HG03571 (cell line): Measurements from ENCODE around the gene ENTR1.

Source experiments
- ATAC-seq: cut with Tn5 transposase; IDR thresholded peaks from one replicate; pipeline ENCODE4 v1.9.1; 2021; ENCODE audit not compliant: unreplicated experiment

Gene ENTR1

GRCh38 chr9:136379003-136379287 is 31.5 kb downstream of the ENTR1 start:
- no peak for ATAC-seq

- ATAC-seq: no peak
These were observed 32.0 kb downstream of the ENTR1 start for GRCh38 chr9:136378170-136379002.

- ATAC-seq: no peak
These were observed 32.9 kb downstream of the ENTR1 start for GRCh38 chr9:136377341-136378169.

DNA sequence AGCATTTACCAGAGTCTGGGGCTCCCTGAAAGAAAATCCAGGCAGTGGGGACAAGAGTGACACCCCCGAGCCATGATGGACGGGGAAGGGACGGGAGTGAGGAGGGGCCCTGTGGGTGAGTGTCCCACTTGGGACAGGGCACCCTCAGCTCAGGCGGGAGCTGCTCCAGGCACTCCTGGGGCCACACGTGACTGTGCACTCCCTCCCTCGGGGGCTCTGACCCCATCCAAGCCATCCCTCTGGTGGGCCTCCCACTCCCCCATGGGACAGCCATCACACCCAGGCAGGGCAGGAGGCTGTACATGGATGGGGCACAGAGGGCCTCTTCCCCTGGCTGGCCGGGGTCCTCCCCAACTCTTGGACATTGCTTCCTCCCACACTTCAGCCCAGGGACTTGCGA is 34.0 kb downstream of the ENTR1 start:
- no peak for ATAC-seq

- no peak for ATAC-seq
These were observed 35.3 kb downstream of the ENTR1 start for GRCh38 chr9:136375096-136375495.

GRCh38 chr9:136374183-136374575 is 36.2 kb downstream of the ENTR1 start:
- no peak for ATAC-seq

GRCh38 chr9:136373300-136374182 is 36.9 kb downstream of the ENTR1 start, which contains the start of gene CARD9:
Gene CARD9 (minus strand): TSS chr9:136373669. CDS start chr9:136372078, 1,591 bp downstream.
- no peak for ATAC-seq

DNA sequence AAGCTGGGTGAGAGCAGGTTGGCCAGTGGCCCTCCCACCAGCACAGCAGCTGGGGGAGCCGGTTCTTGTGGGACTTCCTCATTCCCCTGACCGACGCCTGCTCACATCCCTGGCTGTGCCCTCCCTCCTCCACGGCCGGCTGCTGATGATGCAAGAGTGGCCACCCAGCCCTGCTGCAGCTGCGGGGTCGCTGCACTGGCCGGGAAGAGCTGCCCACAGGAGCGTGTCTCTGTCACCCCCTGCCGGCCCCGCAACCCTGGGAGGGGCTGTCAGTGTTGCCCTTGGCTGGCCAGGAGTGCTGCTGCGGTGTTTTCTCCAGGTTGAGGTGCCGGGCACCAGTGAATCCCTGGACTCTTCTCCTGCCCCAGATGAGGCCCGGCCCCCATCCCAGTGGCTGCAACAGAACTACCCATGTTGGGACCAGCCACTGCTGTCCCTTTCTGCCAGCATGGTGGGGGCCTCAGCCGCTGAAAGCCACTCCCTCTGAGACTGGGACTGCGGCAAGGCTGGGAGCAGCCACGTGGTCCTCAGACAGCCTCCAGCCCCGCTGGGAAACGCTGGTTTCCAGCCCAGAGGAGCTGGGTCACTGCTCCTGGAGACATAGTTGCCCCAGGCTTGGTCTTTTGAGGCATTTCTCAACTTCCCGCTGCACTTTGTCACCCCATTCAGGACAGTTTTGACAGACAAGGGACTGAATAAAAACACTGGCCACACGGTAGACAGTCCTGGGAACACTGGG is 37.7 kb downstream of the ENTR1 start:
- ATAC-seq: no peak

DNA sequence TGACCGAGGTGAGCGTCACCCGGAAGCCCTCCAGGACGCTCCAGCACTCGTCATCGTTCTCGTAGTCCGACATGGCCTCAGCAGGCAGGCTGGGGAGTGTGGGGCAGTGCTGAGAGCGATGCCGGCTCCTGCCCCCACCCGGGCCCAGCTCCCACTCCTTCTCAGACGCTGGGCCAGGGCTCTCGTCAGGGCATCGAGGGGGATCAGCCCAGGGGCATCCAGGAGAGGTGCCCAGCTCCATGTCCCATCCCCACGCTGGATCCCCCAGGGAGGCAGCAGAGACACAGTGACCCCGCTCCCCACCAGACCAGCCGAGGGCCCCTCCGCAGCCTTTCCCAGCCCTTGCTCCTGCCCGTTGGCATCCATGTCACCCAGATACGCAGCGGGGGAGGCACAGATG is 38.4 kb downstream of the ENTR1 start:
- ATAC-seq: no peak

DNA sequence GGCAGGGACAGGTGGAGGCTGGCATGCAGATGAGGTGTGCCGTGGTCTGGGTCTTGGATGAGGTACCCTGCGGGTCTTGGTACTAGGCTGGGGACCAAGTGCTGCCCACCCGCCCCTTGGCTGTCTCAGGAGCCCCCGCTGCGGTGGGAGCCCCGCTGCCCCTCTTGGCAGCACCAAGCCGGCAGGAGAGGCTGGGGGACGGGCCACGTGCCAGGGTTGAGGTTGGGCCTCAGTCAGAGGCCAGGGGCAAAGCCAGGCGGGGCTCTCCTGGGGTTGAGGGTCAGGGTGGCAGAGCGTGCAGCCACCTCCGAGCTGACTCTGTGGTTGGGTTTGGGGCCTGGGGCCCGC is 38.9 kb downstream of the ENTR1 start:
- ATAC-seq: no peak

- no peak for ATAC-seq
These were observed 39.5 kb downstream of the ENTR1 start for GRCh38 chr9:136370687-136371532.

GRCh38 chr9:136370037-136370436 is 40.4 kb downstream of the ENTR1 start:
- no peak for ATAC-seq

DNA sequence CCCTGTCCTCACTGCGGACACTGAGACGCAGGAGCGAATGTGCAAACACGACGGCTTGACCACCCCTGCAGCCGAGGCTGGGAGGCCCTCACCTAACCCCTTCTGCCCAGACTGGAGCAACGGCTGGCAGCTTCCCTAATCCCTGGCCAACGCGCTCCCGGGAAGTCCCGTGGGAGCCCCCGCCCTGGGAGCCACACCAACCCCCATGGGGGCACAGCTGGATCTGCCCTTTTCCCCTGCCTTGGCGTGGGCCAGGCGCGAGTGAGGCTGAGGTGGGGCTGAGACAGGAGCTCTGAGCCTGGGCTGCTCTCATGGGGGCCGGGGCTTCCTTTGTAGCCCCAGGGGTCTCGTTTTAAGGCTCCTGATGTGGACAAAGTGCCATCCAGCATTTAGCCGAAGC is 42.2 kb downstream of the ENTR1 start:
- no peak for ATAC-seq

- no peak for ATAC-seq
These were observed 42.9 kb downstream of the ENTR1 start for GRCh38 chr9:136367296-136368145.

- ATAC-seq: no peak
These were observed 43.6 kb downstream of the ENTR1 start for GRCh38 chr9:136366826-136367225.

DNA sequence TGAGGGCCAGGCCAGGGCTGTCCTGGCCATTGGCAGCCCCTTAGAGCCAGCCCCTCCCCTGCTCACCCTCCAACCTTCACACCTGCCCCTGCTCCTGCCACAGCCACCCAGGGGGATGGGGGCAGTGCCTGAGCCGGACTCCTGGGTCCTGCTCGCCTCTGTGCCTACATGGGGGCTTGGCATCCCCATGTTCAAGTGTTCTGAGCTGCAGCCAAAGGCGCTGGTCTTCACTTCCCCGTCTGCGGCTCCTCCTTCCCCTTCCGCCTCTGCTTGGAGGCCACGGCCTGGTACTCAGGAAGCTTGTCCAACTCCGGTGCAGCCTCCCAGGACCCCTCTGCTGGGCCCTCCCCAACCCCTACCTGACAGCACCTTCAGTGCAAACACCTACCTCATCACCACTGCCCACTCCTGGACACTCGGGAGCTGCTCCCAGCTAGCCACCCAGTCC is 44.6 kb downstream of the ENTR1 start:
- no peak for ATAC-seq

DNA sequence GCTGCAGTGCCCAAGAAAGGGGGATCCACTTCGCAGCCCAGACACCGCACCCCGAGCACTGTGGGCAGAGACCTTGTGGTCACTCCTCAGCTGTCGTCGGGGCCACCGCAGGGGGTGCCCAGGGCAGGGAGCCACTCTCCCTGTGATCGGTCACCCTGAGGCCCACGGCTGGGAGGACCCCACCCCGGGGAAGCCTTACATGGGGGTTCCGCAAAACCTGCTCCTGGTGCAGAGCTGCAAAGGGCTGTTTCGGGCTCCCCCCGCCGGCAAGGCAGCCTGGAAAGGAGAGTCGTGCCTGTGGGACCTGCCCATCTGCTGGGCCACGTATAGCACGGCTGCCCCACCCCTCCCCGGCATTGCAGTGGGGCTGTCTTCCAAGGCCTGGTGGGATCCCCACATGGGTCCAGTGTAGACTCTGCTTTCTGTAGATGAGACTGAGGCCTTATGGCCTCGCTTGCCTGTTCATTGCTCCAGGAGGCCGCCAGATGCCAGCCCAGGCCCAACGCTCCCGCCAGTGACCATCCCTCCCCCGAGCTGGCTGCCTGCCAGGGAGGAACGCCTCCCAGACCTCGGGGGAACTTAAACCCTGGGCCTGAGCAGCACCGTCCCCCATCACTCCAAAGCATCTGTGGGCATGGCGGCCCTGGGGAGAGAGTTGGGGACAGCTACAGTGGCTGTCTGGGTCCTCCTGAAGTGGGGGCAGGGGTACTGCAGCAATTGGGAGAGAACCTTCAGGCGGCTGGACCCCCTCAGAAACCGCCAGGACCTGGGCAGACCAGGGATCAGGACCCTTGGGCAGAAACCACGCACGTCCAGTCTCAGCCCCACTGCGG is 45.3 kb downstream of the ENTR1 start:
- no peak for ATAC-seq
